Measurements from ENCODE around the gene PLEKHA6. TPM values are rescaled to one million over a fixed set of nuclear protein-coding genes. Genes with fewer than 3 reads are reported as not detected.

PLEKHA6 gene
- total RNA-seq, 6 experiments from 2014 or later = 16.6 to 31.1 (median 22.1) TPM

DNA sequence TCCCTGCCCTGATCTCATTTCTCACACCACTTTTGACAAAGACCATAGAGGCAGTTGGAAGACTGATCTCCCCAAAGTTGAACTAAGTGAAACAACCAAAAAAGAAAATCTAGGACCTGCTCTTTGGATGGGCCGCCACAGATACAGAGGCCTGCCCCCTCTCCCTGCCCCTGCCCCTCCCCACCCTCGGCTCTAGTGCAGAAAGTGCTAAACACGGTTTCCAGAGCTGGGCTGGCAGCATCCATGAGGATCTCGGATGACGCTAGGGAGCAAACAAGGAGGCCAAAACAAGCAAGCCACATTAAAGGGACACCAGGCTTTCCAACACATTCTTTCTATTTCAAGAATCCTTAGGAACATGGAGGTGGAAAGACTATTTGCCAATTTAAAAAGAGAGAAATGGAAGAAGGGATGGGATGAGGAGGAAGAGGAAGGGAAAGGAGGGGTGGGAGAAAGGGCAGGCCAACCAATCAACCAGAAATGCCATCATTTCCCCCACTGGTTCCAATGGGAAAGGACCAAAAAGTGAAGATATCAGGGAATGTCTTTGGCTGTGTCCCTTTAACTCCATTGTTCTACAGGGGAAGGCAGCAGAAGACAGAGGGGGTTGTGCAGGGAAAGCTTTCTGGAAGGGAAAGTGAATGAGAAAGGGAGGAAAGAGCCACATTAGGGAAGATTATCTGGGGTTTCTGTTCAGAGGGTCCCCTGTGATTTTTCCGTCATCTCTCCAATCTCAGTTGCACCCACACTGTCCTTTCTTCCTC, 107.6 kb downstream of the PLEKHA6 start:
- TF ChIP-seq POLR2A (IDR thresholded peaks at IDR 0.05) = no peak
- TF ChIP-seq, protein P1, sequence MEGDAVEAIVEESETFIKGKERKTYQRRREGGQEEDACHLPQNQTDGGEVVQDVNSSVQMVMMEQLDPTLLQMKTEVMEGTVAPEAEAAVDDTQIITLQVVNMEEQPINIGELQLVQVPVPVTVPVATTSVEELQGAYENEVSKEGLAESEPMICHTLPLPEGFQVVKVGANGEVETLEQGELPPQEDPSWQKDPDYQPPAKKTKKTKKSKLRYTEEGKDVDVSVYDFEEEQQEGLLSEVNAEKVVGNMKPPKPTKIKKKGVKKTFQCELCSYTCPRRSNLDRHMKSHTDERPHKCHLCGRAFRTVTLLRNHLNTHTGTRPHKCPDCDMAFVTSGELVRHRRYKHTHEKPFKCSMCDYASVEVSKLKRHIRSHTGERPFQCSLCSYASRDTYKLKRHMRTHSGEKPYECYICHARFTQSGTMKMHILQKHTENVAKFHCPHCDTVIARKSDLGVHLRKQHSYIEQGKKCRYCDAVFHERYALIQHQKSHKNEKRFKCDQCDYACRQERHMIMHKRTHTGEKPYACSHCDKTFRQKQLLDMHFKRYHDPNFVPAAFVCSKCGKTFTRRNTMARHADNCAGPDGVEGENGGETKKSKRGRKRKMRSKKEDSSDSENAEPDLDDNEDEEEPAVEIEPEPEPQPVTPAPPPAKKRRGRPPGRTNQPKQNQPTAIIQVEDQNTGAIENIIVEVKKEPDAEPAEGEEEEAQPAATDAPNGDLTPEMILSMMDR (IDR thresholded peaks at IDR 0.05) = no peak
- no peaks in the 10 kb centered on the region for H3K27me3 ChIP-seq
- WGBS (ENCODE audit: insufficient coverage, low coverage, low lambda C conversion rate, missing lambda C conversion rate) = 84% methylated on average over 6 of the region's 6 CpGs
- intact Hi-C loops (cut with DNase I) = no loop called here
- H3K36me3 ChIP-seq = peaks cover 0 to 26% (median 8%) of the 10 kb centered on the region in 4 donors
- no peak overlapping the region for H3K27ac ChIP-seq
- DNase-seq = no peak
- H3K4me1 ChIP-seq = peaks cover 0 to 45% (median 16%) of the 10 kb centered on the region in 4 donors
- no peak overlapping the region for H3K4me3 ChIP-seq
- no peak for ATAC-seq
- no peaks in the 10 kb centered on the region for H3K9me3 ChIP-seq

DNA sequence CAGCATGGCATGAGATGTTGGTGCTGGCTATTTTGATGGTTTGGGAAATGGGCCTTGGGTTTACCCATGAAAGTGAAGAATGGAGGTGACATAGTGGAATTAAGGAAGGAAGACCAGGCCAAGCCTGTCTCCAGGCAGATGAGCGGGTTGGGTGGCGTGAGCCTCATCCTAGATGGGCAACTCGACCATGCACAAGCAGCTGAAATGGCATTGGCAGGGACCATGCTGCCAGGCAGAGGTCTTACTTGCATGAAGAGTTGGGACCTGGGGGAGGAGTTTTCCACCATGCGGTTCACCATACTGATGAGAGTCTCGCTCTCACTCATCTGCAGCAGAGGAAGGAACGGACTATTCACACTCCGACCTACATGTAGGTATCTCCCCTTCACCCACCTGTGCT, 108.4 kb downstream of the PLEKHA6 start:
- TF ChIP-seq, protein P1 (IDR thresholded peaks at IDR 0.05) = no peak
- no peak for TF ChIP-seq POLR2A (IDR thresholded peaks at IDR 0.05)
- Histone ChIP-seq H3K4me1 (peaks cover 0 to 37% (median 12%) of the 10 kb centered on the region in 4 donors), H3K27me3 (no peaks in the 10 kb centered on the region), H3K27ac (no peak overlapping the region), H3K9me3 (no peaks in the 10 kb centered on the region), H3K4me3 (no peak overlapping the region), H3K36me3 (peaks cover 0 to 25% (median 9%) of the 10 kb centered on the region in 4 donors)
- intact Hi-C loops (cut with DNase I) = no loop called here
- no peak for ATAC-seq
- DNase-seq = no peak
- no CpG with 5 or more reads among the region's 7 CpGs for WGBS (ENCODE audit: insufficient coverage, low coverage, low lambda C conversion rate, missing lambda C conversion rate)

GRCh38 chr1:204250428-204251030, 109.2 kb downstream of the PLEKHA6 start:
- Histone ChIP-seq H3K4me1 (peaks cover 0 to 30% (median 10%) of the 10 kb centered on the region in 4 donors), H3K4me3 (no peak overlapping the region), H3K9me3 (no peaks in the 10 kb centered on the region), H3K36me3 (peaks cover 0 to 25% (median 12%) of the 10 kb centered on the region in 4 donors), H3K27me3 (no peaks in the 10 kb centered on the region), H3K27ac (no peak overlapping the region)
- intact Hi-C loops (cut with DNase I) = no loop called here
- 56% methylated on average over 6 of the region's 12 CpGs for WGBS (ENCODE audit: insufficient coverage, low coverage, low lambda C conversion rate, missing lambda C conversion rate)
- TF ChIP-seq POLR2A (IDR thresholded peaks at IDR 0.05) = no peak
- TF ChIP-seq, protein P1 (IDR thresholded peaks at IDR 0.05) = no peak
- peak; percentile 7 to 57 (median 14) for ATAC-seq
- DNase-seq = peak in 1 of 3 donors; percentile 82

GRCh38 chr1:204249736-204250427, 109.8 kb downstream of the PLEKHA6 start:
- intact Hi-C loops (cut with DNase I) = no loop called here
- Histone ChIP-seq H3K36me3 (peaks cover 0 to 31% (median 12%) of the 10 kb centered on the region in 4 donors), H3K4me3 (no peak overlapping the region)

More at GRCh38 chr1:204249736-204250427, 109.8 kb downstream of the PLEKHA6 start:
- DNase-seq (no peak), ATAC-seq (no peak)
- TF ChIP-seq POLR2A (IDR thresholded peaks at IDR 0.05) = no peak
- TF ChIP-seq, protein P1 (IDR thresholded peaks at IDR 0.05) = no peak
- no peaks in the 10 kb centered on the region for H3K27me3 ChIP-seq
- H3K9me3 ChIP-seq = no peaks in the 10 kb centered on the region
- 87% methylated on average over 7 of the region's 7 CpGs for WGBS (ENCODE audit: insufficient coverage, low coverage, low lambda C conversion rate, missing lambda C conversion rate)
- H3K27ac ChIP-seq = no peak overlapping the region
- peaks cover 0 to 23% (median 8%) of the 10 kb centered on the region in 4 donors for H3K4me1 ChIP-seq

Data from right lobe of liver (tissue), 6 donors.